MM.1S (cell line): ENCODE measurements around the gene RPS6KC1.

Experiments used
- DNase-seq: peaks from one replicate; pipeline ENCODE4 v3.0.0-alpha.2; 2015
- H2AFZ ChIP-seq: fragments of 300-600 bp; sonication (generic); 2 replicates; pipeline ENCODE4 v1.6.0; 2016; ENCODE audit warnings: antibody characterized with exemption, low read length
- H3F3A ChIP-seq: fragments of 300-600 bp; sonication (generic); 2 replicates; pipeline ENCODE4 v1.6.1; 2016; ENCODE audit warnings: mild to moderate bottlenecking, antibody characterized with exemption, low read length, moderate library complexity, mixed read lengths; ENCODE audit not compliant: insufficient read depth
- H3K27ac ChIP-seq: fragments of 300-600 bp; sonication (generic); 2 replicates; pipeline ENCODE4 v1.5.1; 2016; ENCODE audit warnings: mild to moderate bottlenecking, low read length
- H3K27me3 ChIP-seq: fragments of 300-600 bp; sonication (generic); replicated peaks from 2 replicates; pipeline ENCODE4 v1.6.0; 2016; ENCODE audit warnings: low read length; ENCODE audit not compliant: insufficient read depth
- H3K36me3 ChIP-seq: fragments of 300-600 bp; sonication (generic); replicated peaks from 2 replicates; pipeline ENCODE4 v1.6.1; 2016; ENCODE audit warnings: mild to moderate bottlenecking, low read length, mixed read lengths; ENCODE audit not compliant: insufficient read depth
- H3K4me1 ChIP-seq: fragments of 300-600 bp; sonication (generic); 2 replicates; pipeline ENCODE4 v1.6.1; 2016; ENCODE audit warnings: low read length, mixed read lengths
- H3K4me2 ChIP-seq: fragments of 300-600 bp; sonication (generic); 2 replicates; pipeline ENCODE4 v1.6.0; 2016; ENCODE audit warnings: low read depth, low read length
- H3K4me3 ChIP-seq: fragments of 300-600 bp; sonication (generic); 2 replicates; pipeline ENCODE4 v1.5.1; 2016; ENCODE audit warnings: low read length, mixed read lengths
- H3K79me2 ChIP-seq: fragments of 300-600 bp; sonication (generic); 2 replicates; pipeline ENCODE4 v1.6.1; 2016; ENCODE audit warnings: mixed run types, low read length, mixed read lengths
- H3K9ac ChIP-seq: fragments of 300-600 bp; sonication (generic); 2 replicates; pipeline ENCODE4 v1.6.1; 2016; ENCODE audit warnings: low read length, mixed read lengths
- H3K9me2 ChIP-seq: fragments of 300-600 bp; sonication (generic); replicated peaks from 2 replicates; pipeline ENCODE4 v1.6.1; 2016; ENCODE audit warnings: mild to moderate bottlenecking, low read length, mixed read lengths; ENCODE audit not compliant: insufficient read depth
- H3K9me3 ChIP-seq: fragments of 300-600 bp; sonication (generic); replicated peaks from 2 replicates; pipeline ENCODE4 v1.6.1; 2016; ENCODE audit warnings: mild to moderate bottlenecking, low read length, mixed read lengths; ENCODE audit not compliant: insufficient read depth
- H4K20me1 ChIP-seq: fragments of 300-600 bp; sonication (generic); 2 replicates; pipeline ENCODE4 v1.6.1; 2016; ENCODE audit warnings: mild to moderate bottlenecking, low read length, moderate library complexity, mixed read lengths; ENCODE audit not compliant: insufficient read depth
- EZH2 ChIP-seq: fragments of 300-600 bp; sonication (generic); optimal IDR thresholded peaks from 2 replicates; pipeline ENCODE3; 2017; ENCODE audit warnings: low read depth, mild to moderate bottlenecking, antibody characterized with exemption, low read length, mixed read lengths
- EZH2phosphoT487 ChIP-seq: fragments of 300-600 bp; sonication (generic); IDR thresholded peaks from 2 replicates; pipeline ENCODE4 v1.6.1; 2018; ENCODE audit warnings: antibody characterized with exemption, low read length
- TF ChIP-seq, protein P1 (sequence below): fragments of 300-600 bp; sonication (generic); IDR thresholded peaks from 2 replicates; pipeline ENCODE4 v1.5.1; 2016; ENCODE audit warnings: antibody characterized with exemption, low read length, mixed read lengths

Gene RPS6KC1

GRCh38 chr1:213242883-213243282, 191.8 kb downstream of the RPS6KC1 start:
- no peaks in the 10 kb centered on the region for H3K9me3 ChIP-seq
- no peaks in the 10 kb centered on the region for H3K9me2 ChIP-seq
- no peaks in the 10 kb centered on the region for H3F3A ChIP-seq
- H3K4me2 ChIP-seq: no peak overlapping the region
- no peak overlapping the region for H3K27ac ChIP-seq
- no peak overlapping the region for H3K4me3 ChIP-seq
- no peak overlapping the region for H3K9ac ChIP-seq
- no peaks in the 10 kb centered on the region for H3K27me3 ChIP-seq
- H3K79me2 ChIP-seq: no peaks in the 10 kb centered on the region
- H4K20me1 ChIP-seq: no peaks in the 10 kb centered on the region
- no peaks in the 10 kb centered on the region for H3K36me3 ChIP-seq
- no peak for DNase-seq
- no peaks in the 10 kb centered on the region; the same call in 1 of the 2 replicates for H3K4me1 ChIP-seq
- TF ChIP-seq, protein P1, sequence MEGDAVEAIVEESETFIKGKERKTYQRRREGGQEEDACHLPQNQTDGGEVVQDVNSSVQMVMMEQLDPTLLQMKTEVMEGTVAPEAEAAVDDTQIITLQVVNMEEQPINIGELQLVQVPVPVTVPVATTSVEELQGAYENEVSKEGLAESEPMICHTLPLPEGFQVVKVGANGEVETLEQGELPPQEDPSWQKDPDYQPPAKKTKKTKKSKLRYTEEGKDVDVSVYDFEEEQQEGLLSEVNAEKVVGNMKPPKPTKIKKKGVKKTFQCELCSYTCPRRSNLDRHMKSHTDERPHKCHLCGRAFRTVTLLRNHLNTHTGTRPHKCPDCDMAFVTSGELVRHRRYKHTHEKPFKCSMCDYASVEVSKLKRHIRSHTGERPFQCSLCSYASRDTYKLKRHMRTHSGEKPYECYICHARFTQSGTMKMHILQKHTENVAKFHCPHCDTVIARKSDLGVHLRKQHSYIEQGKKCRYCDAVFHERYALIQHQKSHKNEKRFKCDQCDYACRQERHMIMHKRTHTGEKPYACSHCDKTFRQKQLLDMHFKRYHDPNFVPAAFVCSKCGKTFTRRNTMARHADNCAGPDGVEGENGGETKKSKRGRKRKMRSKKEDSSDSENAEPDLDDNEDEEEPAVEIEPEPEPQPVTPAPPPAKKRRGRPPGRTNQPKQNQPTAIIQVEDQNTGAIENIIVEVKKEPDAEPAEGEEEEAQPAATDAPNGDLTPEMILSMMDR: no peak
- no peak for TF ChIP-seq EZH2
- no peak for TF ChIP-seq EZH2phosphoT487
- no peak overlapping the region for H2AFZ ChIP-seq

- no peak overlapping the region for H2AFZ ChIP-seq
- H3K79me2 ChIP-seq: no peaks in the 10 kb centered on the region
- TF ChIP-seq, protein P1: peak; percentile 91
- no peak for TF ChIP-seq EZH2phosphoT487
- DNase-seq: peak; percentile 62
- no peaks in the 10 kb centered on the region for H3K9me3 ChIP-seq
- no peaks in the 10 kb centered on the region; the same call in 1 of the 2 replicates for H3K4me1 ChIP-seq
- no peaks in the 10 kb centered on the region for H3K27me3 ChIP-seq
- H4K20me1 ChIP-seq: no peaks in the 10 kb centered on the region
- no peak overlapping the region for H3K4me3 ChIP-seq
- H3K27ac ChIP-seq: no peak overlapping the region
- no peak overlapping the region for H3K9ac ChIP-seq
- H3K9me2 ChIP-seq: no peaks in the 10 kb centered on the region
- no peak overlapping the region for H3K4me2 ChIP-seq
- H3K36me3 ChIP-seq: no peaks in the 10 kb centered on the region
- H3F3A ChIP-seq: no peaks in the 10 kb centered on the region
Measured at GRCh38 chr1:213244664-213245091, 193.6 kb downstream of the RPS6KC1 start.

GRCh38 chr1:213245260-213245910, 194.3 kb downstream of the RPS6KC1 start:
- H3K9ac ChIP-seq: no peak overlapping the region
- H3K4me1 ChIP-seq: no peaks in the 10 kb centered on the region; the same call in 1 of the 2 replicates
- no peaks in the 10 kb centered on the region for H3K9me3 ChIP-seq
- no peaks in the 10 kb centered on the region for H4K20me1 ChIP-seq
- H2AFZ ChIP-seq: no peak overlapping the region
- DNase-seq: no peak
- no peaks in the 10 kb centered on the region for H3K27me3 ChIP-seq
- no peaks in the 10 kb centered on the region for H3K79me2 ChIP-seq
- H3K27ac ChIP-seq: no peak overlapping the region
- H3K4me3 ChIP-seq: no peak overlapping the region
- TF ChIP-seq EZH2phosphoT487 (no peak), EZH2 (no peak)
- TF ChIP-seq, protein P1: no peak
- H3K36me3 ChIP-seq: no peaks in the 10 kb centered on the region
- no peaks in the 10 kb centered on the region for H3K9me2 ChIP-seq
- no peaks in the 10 kb centered on the region for H3F3A ChIP-seq
- no peak overlapping the region for H3K4me2 ChIP-seq
